HG02798 (cell line): ENCODE results near the gene EEIG1.
"Not testable (repeated sequence)": the region's sequence is repeated elsewhere in the genome, so short reads cannot be mapped to it uniquely, and the experiment has no call there.

ENCODE experiments used
- ATAC-seq: cut with Tn5 transposase; IDR thresholded peaks from one replicate; pipeline ENCODE4 v1.9.1; 2021; ENCODE audit warnings: mild to moderate bottlenecking; ENCODE audit not compliant: unreplicated experiment, poor library complexity

The EEIG1 gene

GRCh38 chr9:127980706-127981558 is at the start of gene EEIG1:
Gene EEIG1, minus strand, starts transcription at chr9:127980989. Its CDS starts 852 bp downstream, at chr9:127980137.
- ATAC-seq = peak; percentile 80

DNA sequence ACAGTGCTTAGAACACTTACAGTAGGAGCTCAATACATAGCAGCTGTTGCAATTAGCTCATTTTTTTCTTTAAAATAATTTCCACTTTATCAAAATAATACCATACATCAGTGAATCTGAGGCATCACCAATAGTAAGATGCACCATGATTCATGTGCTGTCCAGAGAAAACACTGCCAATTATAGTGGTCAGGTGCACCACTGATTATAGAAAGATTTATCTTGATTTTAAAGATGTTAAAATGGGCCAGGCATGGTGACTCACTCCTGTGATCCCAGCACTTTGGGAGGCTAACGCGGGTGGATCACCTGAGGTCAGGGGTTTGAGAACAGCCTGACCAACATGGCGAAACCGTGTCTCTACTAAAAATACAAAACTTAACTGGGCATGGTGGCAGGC is 46.9 kb upstream of the EEIG1 start:
- no peak for ATAC-seq

- ATAC-seq = no peak
Observed at GRCh38 chr9:128026773-128027541, 46.2 kb upstream of the EEIG1 start.

GRCh38 chr9:128026255-128026772 is 45.5 kb upstream of the EEIG1 start:
- no peak for ATAC-seq

GRCh38 chr9:128025736-128026135 is 44.9 kb upstream of the EEIG1 start:
- no peak for ATAC-seq

GRCh38 chr9:128024761-128025308 is 44.0 kb upstream of the EEIG1 start:
- ATAC-seq = no peak

DNA sequence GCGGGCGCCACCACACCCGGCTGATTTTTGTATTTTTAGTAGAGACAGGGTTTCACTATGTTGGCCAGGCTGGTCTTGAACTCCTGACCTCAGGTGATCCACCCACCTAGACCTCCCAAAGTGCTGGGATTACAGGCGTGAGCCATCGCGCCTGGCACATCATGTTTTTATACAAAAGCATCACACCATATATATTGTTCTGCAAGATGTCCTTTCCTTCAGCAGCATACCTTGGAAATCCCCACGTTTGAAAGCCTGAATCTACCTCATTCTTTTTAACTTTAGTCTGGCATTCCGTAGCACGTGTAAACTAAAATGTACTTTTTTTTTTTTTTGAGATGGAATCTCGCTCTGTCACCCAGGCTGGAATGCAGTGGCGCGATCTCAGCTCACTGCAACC is 42.9 kb upstream of the EEIG1 start:
- not testable (repeated sequence) for ATAC-seq

GRCh38 chr9:128022886-128023285 is 42.1 kb upstream of the EEIG1 start:
- no peak for ATAC-seq

GRCh38 chr9:128021098-128021497 is 40.3 kb upstream of the EEIG1 start:
- no peak for ATAC-seq

DNA sequence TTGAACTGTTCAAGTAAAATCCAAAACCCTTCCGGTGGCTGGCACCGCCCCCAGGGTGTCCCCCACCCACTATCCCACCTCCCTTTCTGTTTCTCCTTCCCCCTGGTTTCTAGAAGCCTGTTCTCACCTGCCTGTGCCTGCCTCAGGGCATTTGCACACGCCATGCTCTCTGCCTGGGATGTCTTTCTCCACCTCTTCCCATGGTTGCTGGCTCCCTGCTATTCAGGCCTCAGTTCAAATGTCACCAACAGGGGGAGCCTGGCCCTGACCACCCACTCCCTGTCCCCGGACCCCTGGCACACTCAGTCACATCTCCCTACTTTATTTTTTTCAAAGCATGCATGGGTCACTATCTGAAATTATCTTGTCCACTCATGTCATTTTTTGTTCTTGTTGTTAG is 39.9 kb upstream of the EEIG1 start:
- no peak for ATAC-seq

GRCh38 chr9:128015696-128016095 is 34.9 kb upstream of the EEIG1 start:
- no peak for ATAC-seq

DNA sequence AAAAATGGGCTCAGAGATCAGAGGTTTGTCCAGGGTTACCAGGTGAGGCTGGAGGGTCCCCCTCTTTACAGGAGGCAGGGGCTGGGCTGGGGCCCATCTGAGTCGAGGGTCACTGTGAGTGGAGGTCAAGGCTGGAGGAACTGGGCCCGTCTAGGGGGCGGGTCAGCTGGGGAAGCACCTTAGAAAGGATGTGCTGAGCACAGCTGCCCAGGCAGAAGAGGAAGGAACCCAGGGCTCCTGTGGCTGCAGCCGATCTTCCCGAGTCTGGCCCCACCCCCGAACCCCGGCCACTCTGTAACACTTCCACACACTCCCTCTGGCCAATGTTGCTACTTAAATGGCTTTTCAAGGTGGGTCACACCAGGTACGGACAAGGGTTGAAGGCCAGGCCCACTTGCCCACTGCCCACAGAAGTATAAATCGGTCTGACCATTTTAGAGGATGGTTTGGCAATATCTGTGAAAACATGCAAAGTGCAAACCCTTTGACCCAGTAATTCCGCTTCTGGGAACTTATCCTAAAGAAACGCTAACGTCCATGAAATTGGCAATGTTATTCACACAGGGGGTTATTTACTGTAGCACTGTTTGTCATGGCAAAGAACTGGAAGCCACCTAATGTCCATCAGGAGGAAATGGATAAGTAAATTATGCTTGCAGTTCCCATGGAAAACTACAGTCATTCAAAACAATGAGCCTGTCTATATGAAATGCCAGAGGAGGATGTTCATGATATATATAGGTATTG is 30.5 kb upstream of the EEIG1 start:
- ATAC-seq = no peak

- ATAC-seq = no peak
Observed at GRCh38 chr9:128009639-128010038, 28.9 kb upstream of the EEIG1 start.

- no peak for ATAC-seq
Observed at GRCh38 chr9:128008171-128008570, 27.4 kb upstream of the EEIG1 start.

DNA sequence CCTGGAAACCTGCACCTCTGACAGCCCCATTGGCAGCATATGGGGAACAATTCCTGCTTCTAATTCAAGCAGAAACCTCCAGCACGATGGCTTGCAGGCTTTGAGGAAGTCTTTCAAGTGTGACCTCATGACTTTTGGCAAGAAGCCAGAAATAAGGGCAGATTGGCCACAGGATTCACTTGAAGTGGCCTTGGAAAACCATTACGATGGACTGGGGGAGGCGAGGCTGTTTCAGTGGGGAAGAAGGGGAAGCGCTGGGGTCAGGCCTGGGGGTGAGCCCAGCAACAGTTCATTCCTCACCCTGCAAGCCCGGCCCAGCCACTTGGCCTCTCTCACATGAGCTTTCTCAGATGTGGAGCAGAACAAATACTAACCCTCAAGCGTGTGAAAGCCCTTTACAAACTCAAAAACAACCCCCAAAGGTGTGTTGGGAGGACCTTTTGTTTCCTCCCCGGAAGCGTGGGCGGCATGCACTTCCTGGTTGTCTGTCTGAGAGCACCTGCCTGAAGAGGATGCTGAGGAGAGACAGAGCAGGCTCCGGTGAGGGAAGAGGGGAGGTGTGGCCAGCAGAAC is 26.9 kb upstream of the EEIG1 start:
- peak; percentile 46 for ATAC-seq

DNA sequence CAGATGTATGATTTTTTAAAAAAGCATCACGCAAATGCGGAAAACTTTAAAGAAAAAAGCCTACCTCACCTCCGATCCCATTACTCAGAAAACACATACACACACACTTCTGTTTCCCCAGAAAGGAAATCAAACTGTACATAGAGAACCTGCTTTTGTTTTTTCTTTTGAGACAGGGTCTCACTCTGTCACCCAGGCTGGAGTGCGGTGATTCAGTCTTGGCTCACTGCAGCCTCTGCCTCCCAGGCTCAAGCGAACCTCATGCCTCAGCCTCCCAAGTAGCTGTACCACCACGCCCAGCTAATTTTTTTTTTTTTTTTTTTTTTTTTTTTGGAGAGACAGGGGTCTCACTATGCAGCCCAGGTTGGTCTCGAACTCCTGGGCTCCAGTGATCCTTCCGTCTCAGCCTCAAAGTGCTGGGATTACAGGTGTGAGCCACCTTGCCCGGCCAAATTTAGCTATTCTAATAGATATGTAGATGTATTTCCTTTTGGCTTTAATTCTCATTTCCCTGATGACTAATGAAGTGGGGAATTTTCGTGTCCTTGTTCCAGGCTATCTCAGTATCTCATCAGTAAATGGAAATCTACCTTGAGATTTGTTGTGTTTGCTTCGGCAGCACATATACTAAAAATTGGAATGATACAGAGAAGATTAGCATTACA is 25.7 kb upstream of the EEIG1 start:
- ATAC-seq = no peak

- no peak for ATAC-seq
Observed at GRCh38 chr9:128005923-128006322, 25.1 kb upstream of the EEIG1 start.

GRCh38 chr9:128003966-128004604 is 23.3 kb upstream of the EEIG1 start:
- ATAC-seq = no peak

GRCh38 chr9:128002959-128003358 is 22.2 kb upstream of the EEIG1 start:
- no peak for ATAC-seq
